GM21447 (cell line): ENCODE results near the gene GPR156.
"Not testable (repeated sequence)": the region's sequence is repeated elsewhere in the genome, so short reads cannot be mapped to it uniquely, and the experiment has no call there.

Experiments used
- ATAC-seq: cut with Tn5 transposase; IDR thresholded peaks from one replicate; pipeline ENCODE4 v1.9.1; 2021; ENCODE audit not compliant: unreplicated experiment

The GPR156 gene

DNA sequence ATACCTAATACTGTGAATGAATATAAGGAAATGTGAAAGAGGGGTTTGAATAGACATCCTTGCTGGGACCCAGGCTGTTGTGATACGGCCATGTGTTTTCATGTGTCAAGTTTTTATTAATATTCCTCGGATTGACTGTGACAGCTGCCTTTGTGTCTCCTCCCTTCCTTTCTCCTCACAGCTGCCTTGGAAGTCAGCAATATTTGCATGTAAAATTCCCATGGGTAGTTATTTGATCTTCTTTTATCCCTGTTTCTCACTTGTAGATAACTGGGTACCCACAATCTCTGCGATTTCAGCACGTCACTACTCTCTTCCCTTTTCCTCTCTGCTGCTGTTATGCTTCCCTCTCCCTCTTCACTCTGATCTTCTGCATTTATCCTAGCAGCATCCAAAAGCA is 9.4 kb downstream of the GPR156 start:
- ATAC-seq: no peak

GRCh38 chr3:120274739-120275167 is 10.3 kb downstream of the GPR156 start:
- ATAC-seq: no peak

GRCh38 chr3:120272286-120272685 is 12.7 kb downstream of the GPR156 start:
- ATAC-seq: no peak

- no peak for ATAC-seq
These were observed 19.0 kb downstream of the GPR156 start for GRCh38 chr3:120265989-120266388.

DNA sequence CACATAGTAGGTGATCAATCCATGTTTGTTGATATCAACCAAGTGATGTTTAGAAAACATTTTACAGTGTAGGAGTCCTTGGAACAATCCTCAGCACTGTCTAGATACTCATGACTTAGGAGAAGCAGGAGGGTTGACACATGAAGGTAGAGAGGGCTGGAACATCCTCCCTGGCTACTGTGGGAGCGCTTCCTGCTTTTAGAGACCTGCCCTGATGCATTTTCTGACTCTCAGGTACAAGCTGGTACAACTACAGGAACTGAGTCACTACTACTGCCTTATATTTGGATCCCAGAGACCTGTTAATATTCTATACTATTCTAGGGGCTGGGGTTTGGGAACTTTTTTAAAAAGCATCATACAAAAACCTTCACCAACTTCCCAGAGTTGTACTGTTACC is 20.1 kb downstream of the GPR156 start:
- no peak for ATAC-seq

- ATAC-seq: no peak
These were observed 21.2 kb downstream of the GPR156 start for GRCh38 chr3:120263792-120264191.

GRCh38 chr3:120258009-120258408 is 27.0 kb downstream of the GPR156 start:
- ATAC-seq: no peak

- no peak for ATAC-seq
These were observed 39.6 kb downstream of the GPR156 start for GRCh38 chr3:120245386-120245785.

DNA sequence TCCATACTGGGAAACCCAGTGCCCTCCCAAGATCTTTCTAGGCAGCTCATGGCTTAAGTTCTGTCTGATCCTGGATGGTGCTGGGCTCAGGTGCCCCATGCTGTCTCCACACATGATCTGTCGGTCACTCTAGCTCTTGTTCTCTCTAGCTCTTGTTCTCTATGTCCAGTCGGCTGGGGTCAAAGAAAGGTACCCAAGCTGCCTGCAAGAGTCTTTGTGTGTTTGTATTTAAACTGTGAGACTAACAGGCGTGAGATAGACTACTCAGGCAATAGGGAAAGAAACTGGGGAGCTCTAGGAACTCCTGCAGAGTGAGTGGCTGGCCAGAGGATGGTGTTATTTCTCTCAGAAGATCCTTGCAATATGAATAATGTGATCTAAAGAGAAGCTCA is 40.2 kb downstream of the GPR156 start:
- no peak for ATAC-seq

GRCh38 chr3:120239644-120240043 is 45.4 kb downstream of the GPR156 start:
- no peak for ATAC-seq

DNA sequence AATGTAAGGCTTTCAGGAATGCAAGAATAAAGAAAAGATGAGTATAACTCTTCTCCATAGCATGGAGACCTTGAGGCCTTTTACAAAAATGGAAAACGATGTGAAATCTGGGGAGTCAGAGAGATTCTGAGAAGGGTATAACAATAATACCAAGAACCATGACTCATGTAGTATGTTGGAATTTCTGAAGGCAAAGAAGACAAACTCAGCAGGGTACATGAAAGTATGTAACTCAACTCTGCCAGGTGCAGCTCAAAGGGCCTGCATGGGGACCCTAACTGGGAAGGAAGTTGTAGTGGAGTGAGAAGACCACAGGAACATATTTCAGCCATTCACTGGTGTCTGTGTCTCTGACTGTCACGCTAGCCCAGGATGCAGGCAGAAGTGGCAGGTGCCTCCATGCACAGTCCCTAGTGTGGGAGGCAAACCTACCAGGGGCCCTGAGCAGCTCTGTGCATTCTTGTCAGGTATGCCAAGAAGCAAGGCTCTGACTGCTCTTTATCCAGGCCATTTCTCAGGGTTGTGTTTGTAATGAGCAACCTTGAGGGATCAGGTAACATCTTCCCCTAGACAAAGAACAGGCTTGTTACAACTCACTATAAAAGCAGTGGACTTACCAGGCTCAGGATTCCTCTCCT is 57.2 kb downstream of the GPR156 start:
- ATAC-seq: no peak

GRCh38 chr3:120224237-120224636 is 60.8 kb downstream of the GPR156 start:
- no peak for ATAC-seq

DNA sequence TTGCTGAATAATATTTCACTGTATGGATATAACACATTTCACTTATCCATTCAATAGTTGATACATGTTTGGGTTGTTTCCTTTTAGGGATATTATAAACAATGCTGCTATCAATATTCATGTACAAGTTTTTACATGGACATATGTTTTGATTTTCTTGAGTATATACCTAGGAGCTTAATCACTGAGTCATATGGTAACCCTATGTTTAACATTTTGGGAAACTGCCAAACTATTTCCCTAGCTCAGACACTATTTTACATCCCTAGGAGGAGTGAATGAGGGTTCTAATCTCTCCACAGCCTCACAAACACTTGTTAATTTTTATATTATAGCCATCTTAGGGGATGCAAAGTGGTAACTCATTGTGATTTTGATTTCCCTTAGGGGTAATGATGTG is 66.0 kb downstream of the GPR156 start:
- ATAC-seq: no peak

- not testable (repeated sequence) for ATAC-seq
These were observed 68.4 kb downstream of the GPR156 start for GRCh38 chr3:120216633-120217032.

DNA sequence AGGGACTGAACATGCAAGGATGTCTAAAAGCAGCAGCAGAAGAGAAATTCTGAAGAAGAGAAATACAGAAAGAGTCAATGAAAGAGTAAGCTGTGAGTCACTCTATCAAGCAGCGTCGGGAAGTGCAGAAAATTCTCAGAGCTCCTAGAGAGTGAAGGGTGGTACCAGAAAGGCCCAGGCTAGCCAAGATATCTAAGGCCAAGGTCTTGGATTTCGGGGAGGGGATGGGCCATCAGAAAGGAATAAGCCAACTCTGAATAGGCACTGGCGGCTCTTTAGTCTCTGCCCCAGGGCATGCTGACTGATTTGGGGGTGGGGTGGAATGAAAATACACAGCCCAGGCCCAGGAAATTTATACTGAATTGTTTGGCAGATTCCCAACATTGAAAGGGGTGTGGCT is 70.8 kb downstream of the GPR156 start:
- no peak for ATAC-seq

GRCh38 chr3:120212505-120212904 is 72.5 kb downstream of the GPR156 start:
- no peak for ATAC-seq

DNA sequence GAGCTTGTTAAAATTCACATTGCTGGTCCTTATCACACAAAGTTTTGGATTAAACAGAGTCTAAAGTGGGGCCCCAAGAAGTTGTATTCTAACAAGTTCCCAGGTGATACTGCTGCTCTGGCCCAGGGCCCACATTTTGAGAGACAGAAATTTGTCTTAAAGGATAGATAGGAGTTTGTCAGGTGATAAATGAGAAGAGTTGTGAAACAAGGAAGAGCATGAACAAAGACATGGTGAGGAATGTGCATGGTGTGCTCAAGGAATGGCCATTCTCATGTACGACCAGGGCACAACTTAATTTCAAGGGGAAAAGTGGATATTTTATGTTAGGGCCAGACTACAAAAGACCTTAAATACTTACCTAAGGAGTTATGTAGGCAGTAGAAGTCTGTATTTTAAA is 75.6 kb downstream of the GPR156 start:
- ATAC-seq: no peak

GRCh38 chr3:120204338-120204737 is 80.7 kb downstream of the GPR156 start:
- no peak for ATAC-seq

GRCh38 chr3:120203621-120204020 is 81.4 kb downstream of the GPR156 start:
- ATAC-seq: no peak

DNA sequence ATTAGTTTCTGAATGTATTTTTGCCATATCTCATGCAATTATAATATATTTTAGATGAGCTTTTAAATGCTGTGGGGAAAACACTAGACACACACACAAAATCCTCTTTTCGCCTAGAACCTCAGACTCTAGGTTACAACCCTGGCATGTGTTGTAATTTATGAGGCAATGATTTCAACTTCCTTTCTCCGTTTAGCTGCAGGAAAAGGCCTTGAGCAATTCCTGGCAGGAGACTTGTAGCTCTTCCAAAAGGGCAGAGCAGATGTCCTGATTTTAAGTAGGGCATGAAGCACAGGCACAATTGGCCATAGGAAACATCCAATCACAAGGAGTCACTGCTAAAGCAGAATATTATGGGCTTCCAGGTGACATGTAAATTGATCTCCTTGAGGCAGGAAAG is 82.0 kb downstream of the GPR156 start:
- no peak for ATAC-seq

DNA sequence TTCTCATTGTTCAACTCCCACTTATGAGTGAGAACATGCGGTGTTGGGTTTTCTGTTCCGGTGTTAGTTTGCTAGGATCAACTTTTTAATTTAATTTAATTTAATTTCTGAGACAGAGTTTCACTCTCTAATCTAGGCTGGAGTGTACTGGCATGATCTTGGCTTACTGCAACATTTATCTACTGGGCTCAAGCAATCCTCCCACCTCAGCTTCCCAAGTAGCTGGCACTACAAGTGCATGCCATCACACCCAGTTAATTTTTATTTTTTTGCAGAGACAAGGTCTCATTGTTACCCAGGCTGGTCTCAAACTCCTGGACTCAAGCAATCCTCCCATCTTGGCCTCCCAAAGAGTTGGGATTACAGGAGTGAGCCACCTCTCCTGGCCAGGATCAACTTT is 82.7 kb downstream of the GPR156 start:
- no peak for ATAC-seq

GRCh38 chr3:120200493-120201235 is 84.4 kb downstream of the GPR156 start:
- no peak for ATAC-seq
